HG02642 (cell line): ENCODE data around the gene TBXA2R.

Experiments
- ATAC-seq: cut with Tn5 transposase; IDR thresholded peaks from one replicate; pipeline ENCODE4 v1.9.1; 2021; ENCODE audit warnings: mild to moderate bottlenecking; ENCODE audit not compliant: unreplicated experiment, poor library complexity

TBXA2R gene

GRCh38 chr19:3608079-3608641 lies 1.5 kb upstream of the TBXA2R start:
- ATAC-seq, result no peak

- no peak for ATAC-seq
Observed at GRCh38 chr19:3607303-3608078, 816 bp upstream of the TBXA2R start.

- no peak for ATAC-seq
Observed at GRCh38 chr19:3606174-3606689, 443 bp downstream of the TBXA2R start.

GRCh38 chr19:3605770-3606169 lies 905 bp downstream of the TBXA2R start:
- ATAC-seq, result no peak

- no peak for ATAC-seq
Observed at GRCh38 chr19:3605361-3605760, 1.3 kb downstream of the TBXA2R start.

- no peak for ATAC-seq
Observed at GRCh38 chr19:3604987-3605343, 1.7 kb downstream of the TBXA2R start.

- no peak for ATAC-seq
Observed at GRCh38 chr19:3604227-3604986, 2.3 kb downstream of the TBXA2R start.

- no peak for ATAC-seq
Observed at GRCh38 chr19:3603121-3603811, 3.4 kb downstream of the TBXA2R start.

GRCh38 chr19:3601021-3601420 lies 5.7 kb downstream of the TBXA2R start:
- ATAC-seq, result no peak

GRCh38 chr19:3599776-3600187 lies 6.9 kb downstream of the TBXA2R start:
- ATAC-seq, result no peak

GRCh38 chr19:3595521-3596061 lies 11.1 kb downstream of the TBXA2R start:
- ATAC-seq, result no peak

GRCh38 chr19:3593156-3593555 lies 13.5 kb downstream of the TBXA2R start:
- no peak for ATAC-seq

GRCh38 chr19:3591876-3592613 lies 14.6 kb downstream of the TBXA2R start:
- no peak for ATAC-seq

- ATAC-seq, result no peak
Observed at GRCh38 chr19:3590991-3591659, 15.6 kb downstream of the TBXA2R start.

- ATAC-seq, result no peak
Observed at GRCh38 chr19:3589949-3590348, 16.7 kb downstream of the TBXA2R start.

GRCh38 chr19:3589439-3589838 lies 17.2 kb downstream of the TBXA2R start:
- no peak for ATAC-seq

- ATAC-seq, result no peak
Observed at GRCh38 chr19:3586707-3587346, 19.8 kb downstream of the TBXA2R start.

GRCh38 chr19:3586127-3586626 lies 20.5 kb downstream of the TBXA2R start:
- no peak for ATAC-seq
